ENCODE results near the gene PTK7.
"Not testable (repeated sequence)": the region's sequence is repeated elsewhere in the genome, so short reads cannot be mapped to it uniquely, and the experiment has no call there.

Gene PTK7

DNA sequence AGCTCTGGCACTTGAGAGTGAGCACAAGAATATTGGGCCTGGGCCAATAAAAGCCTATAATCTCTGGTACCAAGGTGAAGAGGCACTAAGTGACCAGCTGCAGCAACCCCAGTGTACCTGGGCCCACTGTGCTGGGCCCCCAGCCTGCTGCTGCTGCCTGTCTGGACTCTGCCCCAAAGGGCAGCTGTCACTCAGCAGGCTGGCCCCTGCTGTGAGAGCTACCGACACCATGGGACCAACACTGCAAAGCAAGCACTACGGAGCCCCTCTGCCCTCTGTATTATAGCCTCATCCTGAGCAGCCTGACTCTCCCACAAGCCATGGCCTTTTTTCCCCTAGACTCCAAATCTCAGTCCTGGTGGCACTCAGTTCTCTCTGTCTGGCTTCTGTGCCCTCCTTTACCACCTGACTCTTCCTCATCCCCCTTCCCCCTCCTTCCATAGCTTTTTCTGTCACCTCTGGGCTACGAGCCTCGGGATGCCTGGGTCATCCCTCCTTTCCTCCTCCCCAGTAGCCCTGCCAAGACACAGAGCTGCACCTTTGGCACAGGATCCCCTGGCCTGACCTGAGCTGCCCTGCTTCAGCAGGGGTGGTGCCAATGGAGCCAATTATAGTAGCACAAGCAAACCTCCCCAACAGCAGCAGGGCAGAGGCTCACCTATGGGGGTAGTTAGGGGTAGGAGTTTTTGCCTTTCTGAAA, 40.5 kb upstream of the PTK7 start:
- no peaks in the 10 kb centered on the region for H3K27me3 ChIP-seq (replicated peaks in 2 of 5; ENCODE audit: control insufficient read depth in 4 of 5, insufficient read depth in 5 of 5, low read length in 4 of 5)
- H3K4me1 ChIP-seq (ENCODE audit: control extremely low read depth in 1 of 4, control insufficient read depth in 4 of 4, insufficient read depth in 4 of 4, low read length in 3 of 4): peaks cover 0 to 5% (median 0%) of the 10 kb centered on the region in 4 experiments
- H3K27ac ChIP-seq (ENCODE audit: insufficient read depth in 1 of 2, low read depth in 1 of 2, low read length in 2 of 2, poor library complexity in 1 of 2, severe bottlenecking in 2 of 2): no peak overlapping the region
- peaks cover 2 to 76% (median 50%) of the 10 kb centered on the region in 4 experiments for H3K36me3 ChIP-seq (ENCODE audit: control insufficient read depth in 4 of 4, insufficient read depth in 4 of 4, low read length in 3 of 4)
- ChIA-PET CTCF (interaction anchor here (0.9 to 1.1 kb wide), 3 partner anchors 9 to 136 kb away, joined by 3 read pairs; partner anchors contain the start of gene CUL7), POLR2A (interaction anchor here (0.6 kb wide), 1 partner anchor 60 kb away, joined by 3 read pairs; no protein-coding TSS in a partner anchor)
- H3K4me3 ChIP-seq (ENCODE audit: control insufficient read depth in 1 of 7, extremely low read depth in 1 of 7, insufficient read depth in 4 of 7, low read depth in 2 of 7, low read length in 6 of 7): no peak overlapping the region
- WGBS (ENCODE audit: insufficient coverage): 95% methylated on average over 3 of the region's 4 CpGs
- H3K9me3 ChIP-seq (ENCODE audit: control extremely low read depth in 1 of 5, control insufficient read depth in 4 of 5, insufficient read depth in 2 of 5, low read depth in 1 of 5, low read length in 4 of 5): no peaks in the 10 kb centered on the region
- DNase-seq: no peak

- Histone ChIP-seq H3K27ac (ENCODE audit: insufficient read depth in 1 of 2, low read depth in 1 of 2, low read length in 2 of 2, poor library complexity in 1 of 2, severe bottlenecking in 2 of 2) (no peak overlapping the region), H3K27me3 (replicated peaks in 2 of 5; ENCODE audit: control insufficient read depth in 4 of 5, insufficient read depth in 5 of 5, low read length in 4 of 5) (no peaks in the 10 kb centered on the region), H3K36me3 (ENCODE audit: control insufficient read depth in 4 of 4, insufficient read depth in 4 of 4, low read length in 3 of 4) (peaks cover 4 to 82% (median 49%) of the 10 kb centered on the region in 4 experiments), H3K4me3 (ENCODE audit: control insufficient read depth in 1 of 7, extremely low read depth in 1 of 7, insufficient read depth in 4 of 7, low read depth in 2 of 7, low read length in 6 of 7) (no peak overlapping the region), H3K4me1 (ENCODE audit: control extremely low read depth in 1 of 4, control insufficient read depth in 4 of 4, insufficient read depth in 4 of 4, low read length in 3 of 4) (peaks cover 0 to 5% (median 0%) of the 10 kb centered on the region in 4 experiments), H3K9me3 (ENCODE audit: control extremely low read depth in 1 of 5, control insufficient read depth in 4 of 5, insufficient read depth in 2 of 5, low read depth in 1 of 5, low read length in 4 of 5) (no peaks in the 10 kb centered on the region)
- no peak for DNase-seq
- CTCF ChIA-PET: interaction anchor here (0.6 to 1.1 kb wide), 2 partner anchors 58 to 137 kb away, joined by 3 to 4 read pairs; no protein-coding TSS in a partner anchor
- WGBS (ENCODE audit: insufficient coverage): 94% methylated on average over 8 of the region's 9 CpGs
- POLR2A ChIA-PET: no interaction called here
These were observed 39.4 kb upstream of the PTK7 start for GRCh38 chr6:43036712-43037111.

GRCh38 chr6:43037197-43037596, 38.9 kb upstream of the PTK7 start:
- peaks cover 6 to 79% (median 48%) of the 10 kb centered on the region in 4 experiments for H3K36me3 ChIP-seq (ENCODE audit: control insufficient read depth in 4 of 4, insufficient read depth in 4 of 4, low read length in 3 of 4)
- no peak overlapping the region for H3K27ac ChIP-seq (ENCODE audit: insufficient read depth in 1 of 2, low read depth in 1 of 2, low read length in 2 of 2, poor library complexity in 1 of 2, severe bottlenecking in 2 of 2)
- peaks cover 0 to 5% (median 0%) of the 10 kb centered on the region in 4 experiments for H3K4me1 ChIP-seq (ENCODE audit: control extremely low read depth in 1 of 4, control insufficient read depth in 4 of 4, insufficient read depth in 4 of 4, low read length in 3 of 4)
- DNase-seq: no peak
- POLR2A ChIA-PET: no interaction called here
- no peak overlapping the region for H3K4me3 ChIP-seq (ENCODE audit: control insufficient read depth in 1 of 7, extremely low read depth in 1 of 7, insufficient read depth in 4 of 7, low read depth in 2 of 7, low read length in 6 of 7)
- 96% methylated on average over 5 of the region's 5 CpGs for WGBS (ENCODE audit: insufficient coverage)
- H3K27me3 ChIP-seq (replicated peaks in 2 of 5; ENCODE audit: control insufficient read depth in 4 of 5, insufficient read depth in 5 of 5, low read length in 4 of 5): no peaks in the 10 kb centered on the region
- no peaks in the 10 kb centered on the region for H3K9me3 ChIP-seq (ENCODE audit: control extremely low read depth in 1 of 5, control insufficient read depth in 4 of 5, insufficient read depth in 2 of 5, low read depth in 1 of 5, low read length in 4 of 5)
- CTCF ChIA-PET: interaction anchor here (0.6 kb wide), 1 partner anchor 57 kb away, joined by 4 read pairs; no protein-coding TSS in a partner anchor

DNA sequence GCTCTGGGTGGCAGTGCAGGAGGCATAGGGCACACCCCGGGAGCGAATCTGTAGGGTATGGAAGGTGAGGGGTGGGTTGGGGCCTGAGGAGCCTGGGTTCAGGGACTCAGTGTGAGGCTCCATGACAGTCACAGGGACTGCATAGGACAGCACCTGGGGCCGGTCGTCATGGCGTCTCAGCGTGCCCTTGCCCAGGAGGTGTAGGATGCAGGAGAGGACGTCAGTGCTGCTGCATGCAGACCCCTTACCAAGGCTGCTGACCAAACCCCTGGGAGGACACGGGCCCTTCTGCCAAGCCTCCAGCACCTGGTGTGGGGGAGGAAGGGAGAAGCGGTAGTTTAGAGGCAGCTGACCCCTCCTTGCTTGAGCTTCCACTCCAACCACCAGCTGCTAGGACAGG, 38.4 kb upstream of the PTK7 start:
- ChIA-PET POLR2A (no interaction called here), CTCF (no interaction called here)
- no peak overlapping the region for H3K27ac ChIP-seq (ENCODE audit: insufficient read depth in 1 of 2, low read depth in 1 of 2, low read length in 2 of 2, poor library complexity in 1 of 2, severe bottlenecking in 2 of 2)
- no peaks in the 10 kb centered on the region for H3K9me3 ChIP-seq (ENCODE audit: control extremely low read depth in 1 of 5, control insufficient read depth in 4 of 5, insufficient read depth in 2 of 5, low read depth in 1 of 5, low read length in 4 of 5)
- peaks cover 0 to 5% (median 0%) of the 10 kb centered on the region in 4 experiments for H3K4me1 ChIP-seq (ENCODE audit: control extremely low read depth in 1 of 4, control insufficient read depth in 4 of 4, insufficient read depth in 4 of 4, low read length in 3 of 4)
- H3K4me3 ChIP-seq (ENCODE audit: control insufficient read depth in 1 of 7, extremely low read depth in 1 of 7, insufficient read depth in 4 of 7, low read depth in 2 of 7, low read length in 6 of 7): no peak overlapping the region
- 100% methylated on average over 8 of the region's 9 CpGs for WGBS (ENCODE audit: insufficient coverage)
- no peaks in the 10 kb centered on the region for H3K27me3 ChIP-seq (replicated peaks in 2 of 5; ENCODE audit: control insufficient read depth in 4 of 5, insufficient read depth in 5 of 5, low read length in 4 of 5)
- DNase-seq: no peak
- peaks cover 6 to 78% (median 46%) of the 10 kb centered on the region in 4 experiments for H3K36me3 ChIP-seq (ENCODE audit: control insufficient read depth in 4 of 4, insufficient read depth in 4 of 4, low read length in 3 of 4)

GRCh38 chr6:43038727-43039126, 37.4 kb upstream of the PTK7 start:
- Histone ChIP-seq H3K27me3 (replicated peaks in 2 of 5; ENCODE audit: control insufficient read depth in 4 of 5, insufficient read depth in 5 of 5, low read length in 4 of 5) (no peaks in the 10 kb centered on the region), H3K9me3 (ENCODE audit: control extremely low read depth in 1 of 5, control insufficient read depth in 4 of 5, insufficient read depth in 2 of 5, low read depth in 1 of 5, low read length in 4 of 5) (no peaks in the 10 kb centered on the region), H3K4me3 (ENCODE audit: control insufficient read depth in 1 of 7, extremely low read depth in 1 of 7, insufficient read depth in 4 of 7, low read depth in 2 of 7, low read length in 6 of 7) (no peak overlapping the region), H3K36me3 (ENCODE audit: control insufficient read depth in 4 of 4, insufficient read depth in 4 of 4, low read length in 3 of 4) (peaks cover 6 to 80% (median 50%) of the 10 kb centered on the region in 4 experiments), H3K27ac (ENCODE audit: insufficient read depth in 1 of 2, low read depth in 1 of 2, low read length in 2 of 2, poor library complexity in 1 of 2, severe bottlenecking in 2 of 2) (no peak overlapping the region), H3K4me1 (ENCODE audit: control extremely low read depth in 1 of 4, control insufficient read depth in 4 of 4, insufficient read depth in 4 of 4, low read length in 3 of 4) (peaks cover 0 to 5% (median 0%) of the 10 kb centered on the region in 4 experiments)
- 99% methylated on average over 9 of the region's 9 CpGs for WGBS (ENCODE audit: insufficient coverage)
- no peak for DNase-seq
- ChIA-PET CTCF (interaction anchor here (0.8 kb wide), 1 partner anchor 42 kb away, joined by 3 read pairs; no protein-coding TSS in a partner anchor), POLR2A (no interaction called here)

DNA sequence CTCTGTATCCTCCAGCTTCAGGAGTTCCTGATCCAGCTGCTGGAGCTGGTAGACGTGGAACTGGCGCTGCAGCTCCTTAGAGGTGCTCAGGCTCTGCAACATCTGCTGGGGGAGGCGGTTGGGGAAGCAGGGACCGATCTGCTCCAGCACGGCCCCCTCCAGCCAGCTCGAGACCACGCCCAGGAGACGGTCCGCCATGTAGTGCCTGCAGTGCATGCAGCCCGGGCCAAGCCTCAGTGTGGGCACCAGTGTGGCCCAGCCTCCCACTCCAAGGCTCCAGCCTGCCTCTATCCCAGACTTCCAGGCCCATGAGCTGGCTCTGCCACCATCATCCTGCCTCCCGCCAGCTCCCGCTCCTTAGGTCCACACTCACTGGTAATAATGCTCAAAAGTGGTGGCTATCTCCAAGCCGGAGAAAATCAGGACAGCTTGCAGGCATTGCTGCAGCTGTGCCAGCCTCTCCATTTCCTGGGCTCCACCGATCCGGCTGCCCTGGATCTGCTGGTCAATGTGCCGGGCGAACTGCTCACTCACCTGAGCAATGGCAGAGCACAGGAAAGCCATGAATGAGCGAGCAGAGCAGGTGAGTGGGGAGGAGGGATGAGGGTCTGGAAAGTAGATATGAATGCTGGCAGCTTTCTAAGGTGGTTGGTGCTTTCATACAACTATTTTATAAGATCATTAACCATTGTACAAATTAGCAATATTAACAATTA, 35.4 kb upstream of the PTK7 start:
- Histone ChIP-seq H3K27ac (ENCODE audit: insufficient read depth in 1 of 2, low read depth in 1 of 2, low read length in 2 of 2, poor library complexity in 1 of 2, severe bottlenecking in 2 of 2) (no peak overlapping the region), H3K4me1 (ENCODE audit: control extremely low read depth in 1 of 4, control insufficient read depth in 4 of 4, insufficient read depth in 4 of 4, low read length in 3 of 4) (peaks cover 0 to 5% (median 0%) of the 10 kb centered on the region in 4 experiments), H3K9me3 (ENCODE audit: control extremely low read depth in 1 of 5, control insufficient read depth in 4 of 5, insufficient read depth in 2 of 5, low read depth in 1 of 5, low read length in 4 of 5) (no peaks in the 10 kb centered on the region), H3K27me3 (replicated peaks in 2 of 5; ENCODE audit: control insufficient read depth in 4 of 5, insufficient read depth in 5 of 5, low read length in 4 of 5) (no peaks in the 10 kb centered on the region), H3K4me3 (ENCODE audit: control insufficient read depth in 1 of 7, extremely low read depth in 1 of 7, insufficient read depth in 4 of 7, low read depth in 2 of 7, low read length in 6 of 7) (no peak overlapping the region), H3K36me3 (ENCODE audit: control insufficient read depth in 4 of 4, insufficient read depth in 4 of 4, low read length in 3 of 4) (peaks cover 4 to 81% (median 55%) of the 10 kb centered on the region in 4 experiments)
- ChIA-PET POLR2A (no interaction called here), CTCF (interaction anchor here (1.4 kb wide), 1 partner anchor 103 kb away, joined by 3 read pairs; no protein-coding TSS in a partner anchor)
- no peak for DNase-seq
- 94% methylated on average over 11 of the region's 18 CpGs for WGBS (ENCODE audit: insufficient coverage)

DNA sequence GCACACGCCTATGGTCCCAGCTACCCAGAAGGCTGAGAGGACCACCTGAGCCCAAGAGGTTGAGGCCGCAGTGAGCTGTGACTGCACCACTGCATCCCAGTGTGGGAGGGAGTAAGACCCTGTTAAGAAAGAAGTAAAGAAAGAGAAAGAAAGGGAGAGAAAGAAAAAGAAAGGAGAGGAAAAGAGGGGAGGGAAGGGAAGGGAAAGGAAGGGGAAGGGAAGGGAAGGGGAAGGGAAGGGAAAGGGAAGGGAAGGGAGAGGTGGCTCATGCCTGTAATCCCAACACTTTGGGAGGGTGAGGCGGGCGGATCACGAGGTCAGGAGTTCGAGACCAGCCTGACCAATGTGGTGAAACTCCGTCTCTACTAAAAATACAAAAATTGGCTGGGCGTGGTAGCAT, 34.6 kb upstream of the PTK7 start:
- CTCF ChIA-PET: interaction anchor here (0.6 kb wide), 1 partner anchor 380 kb away, joined by 4 read pairs; no protein-coding TSS in a partner anchor
- H3K4me3 ChIP-seq (ENCODE audit: control insufficient read depth in 1 of 7, extremely low read depth in 1 of 7, insufficient read depth in 4 of 7, low read depth in 2 of 7, low read length in 6 of 7); DNase-seq; POLR2A ChIA-PET; H3K27ac ChIP-seq (ENCODE audit: insufficient read depth in 1 of 2, low read depth in 1 of 2, low read length in 2 of 2, poor library complexity in 1 of 2, severe bottlenecking in 2 of 2); H3K4me1 ChIP-seq (ENCODE audit: control extremely low read depth in 1 of 4, control insufficient read depth in 4 of 4, insufficient read depth in 4 of 4, low read length in 3 of 4); H3K27me3 ChIP-seq (replicated peaks in 2 of 5; ENCODE audit: control insufficient read depth in 4 of 5, insufficient read depth in 5 of 5, low read length in 4 of 5); H3K9me3 ChIP-seq (ENCODE audit: control extremely low read depth in 1 of 5, control insufficient read depth in 4 of 5, insufficient read depth in 2 of 5, low read depth in 1 of 5, low read length in 4 of 5): not testable (repeated sequence)
- 100% methylated on average over 4 of the region's 8 CpGs for WGBS (ENCODE audit: insufficient coverage)
- H3K36me3 ChIP-seq (ENCODE audit: control insufficient read depth in 4 of 4, insufficient read depth in 4 of 4, low read length in 3 of 4): peaks cover 4 to 83% (median 57%) of the 10 kb centered on the region in 4 experiments

Measured in common myeloid progenitor, CD34-positive (primary cell).